ENCODE measurements around the gene FNDC5.

DNA sequence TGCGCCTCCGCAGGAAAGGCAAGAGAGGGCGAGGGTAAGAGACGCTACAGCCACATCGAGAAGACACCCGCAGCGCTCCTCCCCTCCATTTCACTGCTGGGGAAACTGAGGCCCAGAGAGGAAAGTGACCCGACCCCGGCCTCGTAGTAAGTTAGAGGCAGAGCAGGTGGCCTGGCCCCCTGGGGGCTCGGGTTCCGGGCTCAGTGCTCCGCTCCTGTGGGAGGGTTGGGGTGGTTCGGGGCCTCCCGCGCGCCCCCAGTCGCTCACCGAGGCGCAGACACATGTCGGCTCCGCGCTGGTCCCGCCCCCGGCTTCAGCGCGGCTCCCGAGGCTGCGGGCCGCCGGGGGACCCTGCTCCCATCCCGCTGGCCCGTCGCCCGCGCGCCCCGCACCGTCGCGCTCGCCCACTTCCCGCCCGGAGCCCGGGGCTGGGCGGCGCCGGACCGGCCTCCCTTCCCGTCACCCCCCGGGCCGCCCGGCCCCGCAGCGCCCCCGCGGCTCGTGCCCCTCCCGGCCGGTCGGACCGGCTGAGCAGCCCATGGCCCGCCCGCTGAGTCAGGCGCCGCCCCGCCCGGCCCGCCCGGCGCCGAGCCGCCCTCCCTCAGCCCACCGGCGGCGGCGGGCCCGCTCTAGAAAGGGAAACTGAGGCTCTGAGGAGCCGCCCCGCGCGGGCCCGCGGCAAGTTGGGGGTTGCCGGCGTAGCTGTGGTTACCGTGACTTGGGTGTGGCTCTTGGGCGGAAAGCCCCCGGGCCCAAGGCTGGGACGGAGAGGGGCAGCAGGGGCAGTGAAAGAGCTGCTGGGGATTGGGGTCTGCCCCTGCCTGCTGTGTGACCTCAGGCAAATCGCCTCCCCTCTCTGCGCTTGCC, 30.5 kb upstream of the FNDC5 start, which contains the start of gene TMEM54:
- no peak for TF ChIP-seq POLR2AphosphoS5 (IDR thresholded peaks at IDR 0.05)
- TF ChIP-seq, protein P1, sequence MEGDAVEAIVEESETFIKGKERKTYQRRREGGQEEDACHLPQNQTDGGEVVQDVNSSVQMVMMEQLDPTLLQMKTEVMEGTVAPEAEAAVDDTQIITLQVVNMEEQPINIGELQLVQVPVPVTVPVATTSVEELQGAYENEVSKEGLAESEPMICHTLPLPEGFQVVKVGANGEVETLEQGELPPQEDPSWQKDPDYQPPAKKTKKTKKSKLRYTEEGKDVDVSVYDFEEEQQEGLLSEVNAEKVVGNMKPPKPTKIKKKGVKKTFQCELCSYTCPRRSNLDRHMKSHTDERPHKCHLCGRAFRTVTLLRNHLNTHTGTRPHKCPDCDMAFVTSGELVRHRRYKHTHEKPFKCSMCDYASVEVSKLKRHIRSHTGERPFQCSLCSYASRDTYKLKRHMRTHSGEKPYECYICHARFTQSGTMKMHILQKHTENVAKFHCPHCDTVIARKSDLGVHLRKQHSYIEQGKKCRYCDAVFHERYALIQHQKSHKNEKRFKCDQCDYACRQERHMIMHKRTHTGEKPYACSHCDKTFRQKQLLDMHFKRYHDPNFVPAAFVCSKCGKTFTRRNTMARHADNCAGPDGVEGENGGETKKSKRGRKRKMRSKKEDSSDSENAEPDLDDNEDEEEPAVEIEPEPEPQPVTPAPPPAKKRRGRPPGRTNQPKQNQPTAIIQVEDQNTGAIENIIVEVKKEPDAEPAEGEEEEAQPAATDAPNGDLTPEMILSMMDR (IDR thresholded peaks at IDR 0.05), result no peak
- TF ChIP-seq POLR2A (IDR thresholded peaks at IDR 0.05; ENCODE audit: low read depth), result no peak

All from esophagus muscularis mucosa (tissue), 3 donors.